ENCODE data around the gene UST. TPM values are rescaled to one million over a fixed set of nuclear protein-coding genes. Genes with fewer than 3 reads are reported as not detected.

Gene UST
- total RNA-seq, 1 experiment from 2014 or later, result 32.1 TPM

GRCh38 chr6:148979014-148979901, 232.4 kb downstream of the UST start:
- Mint-ChIP-seq H3K36me3 (peaks cover 17% of the 10 kb centered on the region), H3K9me3 (0 out of 2 replicates have a peak, but pooled peaks cover 3% of the 10 kb centered on the region), H3K27me3 (ENCODE audit: low read depth) (no peaks in the 10 kb centered on the region), H3K27ac (peak overlapping the region; percentile 68), H3K4me3 (no peak overlapping the region), H3K4me1 (peaks cover 40% of the 10 kb centered on the region)
- ChIA-PET POLR2A (no interaction called here), CTCF (no interaction called here)
- TF ChIP-seq GABPB1 (CRISPR knock-in tag; IDR thresholded peaks at IDR 0.05) (peak; percentile 95), RORB (CRISPR knock-in tag; IDR thresholded peaks at IDR 0.05) (no peak)
- ATAC-seq (no peak), DNase-seq (ENCODE audit: low spot score) (no peak)

GRCh38 chr6:148980234-148980633, 233.4 kb downstream of the UST start:
- CTCF ChIA-PET, result no interaction called here
- POLR2A ChIA-PET, result no interaction called here
- DNase-seq (ENCODE audit: low spot score), result no peak
- H3K4me3 Mint-ChIP-seq, result no peak overlapping the region
- H3K36me3 Mint-ChIP-seq, result peaks cover 22% of the 10 kb centered on the region
- TF ChIP-seq SP1 (CRISPR knock-in tag; conservative IDR thresholded peaks at IDR 0.05), result no peak
- 0 out of 2 replicates have a peak, but pooled peaks cover 3% of the 10 kb centered on the region for H3K9me3 Mint-ChIP-seq
- peak; percentile 78 for ATAC-seq
- peak overlapping the region; percentile 4 for H3K27ac Mint-ChIP-seq
- H3K4me1 Mint-ChIP-seq, result peaks cover 38% of the 10 kb centered on the region
- no peaks in the 10 kb centered on the region for H3K27me3 Mint-ChIP-seq (ENCODE audit: low read depth)

- Mint-ChIP-seq H3K4me3 (no peak overlapping the region), H3K4me1 (peaks cover 46% of the 10 kb centered on the region), H3K9me3 (0 out of 2 replicates have a peak, but pooled peaks cover 3% of the 10 kb centered on the region), H3K27ac (peak overlapping the region; percentile 11; the same call in 1 of the 2 replicates), H3K36me3 (peaks cover 26% of the 10 kb centered on the region), H3K27me3 (ENCODE audit: low read depth) (no peaks in the 10 kb centered on the region)
- DNase-seq (ENCODE audit: low spot score) (no peak), ATAC-seq (no peak)
- ChIA-PET CTCF (no interaction called here), POLR2A (no interaction called here)
- no peak for TF ChIP-seq ATF1 (CRISPR knock-in tag; IDR thresholded peaks at IDR 0.05)
- no peak for TF ChIP-seq TEAD4 (CRISPR knock-in tag; IDR thresholded peaks at IDR 0.05)
- no peak for TF ChIP-seq ZNF232 (CRISPR knock-in tag; IDR thresholded peaks at IDR 0.05)
- TF ChIP-seq EMX1 (CRISPR knock-in tag; IDR thresholded peaks at IDR 0.05), result no peak
- TF ChIP-seq ATF2 (CRISPR knock-in tag; IDR thresholded peaks at IDR 0.05; ENCODE audit: borderline replicate concordance, low read depth), result no peak
- no peak for TF ChIP-seq MAX (CRISPR knock-in tag; IDR thresholded peaks at IDR 0.05)
- TF ChIP-seq E2F5 (CRISPR knock-in tag; IDR thresholded peaks at IDR 0.05), result no peak
- no peak for TF ChIP-seq ARID4B (CRISPR knock-in tag; IDR thresholded peaks at IDR 0.05; ENCODE audit: borderline replicate concordance)
- TF ChIP-seq STAT6 (CRISPR knock-in tag; conservative IDR thresholded peaks at IDR 0.05; ENCODE audit: low read depth), result no peak
- TF ChIP-seq AR (CRISPR knock-in tag; IDR thresholded peaks at IDR 0.05), result no peak
- no peak for TF ChIP-seq FOXK1 (CRISPR knock-in tag; IDR thresholded peaks at IDR 0.05)
These were observed 234.7 kb downstream of the UST start for GRCh38 chr6:148981515-148981914.

Data from WTC11 (cell line).